Fibroblast of mammary gland (primary cell): ENCODE data around the gene MTMR8.

Experiments used
- DNase-seq: peaks from one replicate; pipeline ENCODE4 v3.0.0-alpha.2; 2010; ENCODE audit warnings: low read depth
- H3K4me3 ChIP-seq: 2 replicates; pipeline ENCODE4 v1.5.1; 2011; ENCODE audit warnings: low read depth, mild to moderate bottlenecking, low read length, moderate library complexity; ENCODE audit not compliant: control insufficient read depth
- CTCF ChIP-seq: conservative IDR thresholded peaks from 2 replicates; pipeline ENCODE4 v1.5.1; 2011; ENCODE audit warnings: low read depth, low read length, inconsistent platforms; ENCODE audit not compliant: control insufficient read depth, insufficient read depth

Gene MTMR8

GRCh38 chrX:64352081-64352480 is 43.2 kb downstream of the MTMR8 start:
- no peak for TF ChIP-seq CTCF
- H3K4me3 ChIP-seq: no peak overlapping the region
- DNase-seq: no peak

- no peak for TF ChIP-seq CTCF
- no peak overlapping the region for H3K4me3 ChIP-seq
- no peak for DNase-seq
Measured at GRCh38 chrX:64350521-64350920, 44.7 kb downstream of the MTMR8 start.

- DNase-seq: no peak
- TF ChIP-seq CTCF: no peak
- no peak overlapping the region for H3K4me3 ChIP-seq
Measured at GRCh38 chrX:64350047-64350446, 45.2 kb downstream of the MTMR8 start.

GRCh38 chrX:64342811-64343210 is 52.4 kb downstream of the MTMR8 start:
- H3K4me3 ChIP-seq: no peak overlapping the region
- no peak for TF ChIP-seq CTCF

GRCh38 chrX:64338296-64338695 is 57.0 kb downstream of the MTMR8 start:
- H3K4me3 ChIP-seq: no peak overlapping the region
- DNase-seq: peak; percentile 4
- no peak for TF ChIP-seq CTCF

More at GRCh38 chrX:64342811-64343210, 52.4 kb downstream of the MTMR8 start:
- DNase-seq: no peak

- no peak for TF ChIP-seq CTCF
- no peak for DNase-seq
- H3K4me3 ChIP-seq: no peak overlapping the region
Measured at GRCh38 chrX:64334467-64334866, 60.8 kb downstream of the MTMR8 start.

GRCh38 chrX:64330284-64330683 is 65.0 kb downstream of the MTMR8 start:
- no peak for TF ChIP-seq CTCF
- DNase-seq: no peak
- no peak overlapping the region for H3K4me3 ChIP-seq
